ENCODE measurements around the gene GABRR2. TPM values are rescaled to one million over a fixed set of nuclear protein-coding genes. Genes with fewer than 3 reads are reported as not detected.

Gene GABRR2
- total RNA-seq, 1 donor, result 0.09 TPM

DNA sequence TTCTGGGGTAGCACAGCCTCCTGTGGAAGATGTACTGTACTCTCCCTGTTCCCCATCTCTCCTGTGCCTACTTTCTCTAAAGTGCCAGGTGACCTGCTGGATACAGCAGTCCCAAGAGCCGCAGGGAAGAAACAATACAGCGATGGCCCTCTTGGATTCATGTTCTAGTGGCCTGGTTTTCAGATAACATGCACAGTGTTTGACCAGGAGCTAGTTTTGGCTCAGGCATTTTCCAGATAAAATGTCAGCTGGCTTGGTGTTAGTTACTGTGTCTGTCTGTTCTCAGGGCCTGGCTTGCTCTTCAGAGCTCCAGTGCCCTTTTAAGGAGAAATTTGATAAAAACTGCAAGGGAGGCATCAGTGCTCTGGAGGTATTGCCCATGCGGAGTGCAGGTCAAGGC is 41.3 kb downstream of the GABRR2 start:
- TF ChIP-seq, protein P1, sequence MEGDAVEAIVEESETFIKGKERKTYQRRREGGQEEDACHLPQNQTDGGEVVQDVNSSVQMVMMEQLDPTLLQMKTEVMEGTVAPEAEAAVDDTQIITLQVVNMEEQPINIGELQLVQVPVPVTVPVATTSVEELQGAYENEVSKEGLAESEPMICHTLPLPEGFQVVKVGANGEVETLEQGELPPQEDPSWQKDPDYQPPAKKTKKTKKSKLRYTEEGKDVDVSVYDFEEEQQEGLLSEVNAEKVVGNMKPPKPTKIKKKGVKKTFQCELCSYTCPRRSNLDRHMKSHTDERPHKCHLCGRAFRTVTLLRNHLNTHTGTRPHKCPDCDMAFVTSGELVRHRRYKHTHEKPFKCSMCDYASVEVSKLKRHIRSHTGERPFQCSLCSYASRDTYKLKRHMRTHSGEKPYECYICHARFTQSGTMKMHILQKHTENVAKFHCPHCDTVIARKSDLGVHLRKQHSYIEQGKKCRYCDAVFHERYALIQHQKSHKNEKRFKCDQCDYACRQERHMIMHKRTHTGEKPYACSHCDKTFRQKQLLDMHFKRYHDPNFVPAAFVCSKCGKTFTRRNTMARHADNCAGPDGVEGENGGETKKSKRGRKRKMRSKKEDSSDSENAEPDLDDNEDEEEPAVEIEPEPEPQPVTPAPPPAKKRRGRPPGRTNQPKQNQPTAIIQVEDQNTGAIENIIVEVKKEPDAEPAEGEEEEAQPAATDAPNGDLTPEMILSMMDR (IDR thresholded peaks at IDR 0.05; ENCODE audit: insufficient read depth, low read length), result no peak
- DNase-seq (ENCODE audit: low read depth), result no peak
- no peak overlapping the region for H3K4me3 ChIP-seq (ENCODE audit: low read depth, low read length)

DNA sequence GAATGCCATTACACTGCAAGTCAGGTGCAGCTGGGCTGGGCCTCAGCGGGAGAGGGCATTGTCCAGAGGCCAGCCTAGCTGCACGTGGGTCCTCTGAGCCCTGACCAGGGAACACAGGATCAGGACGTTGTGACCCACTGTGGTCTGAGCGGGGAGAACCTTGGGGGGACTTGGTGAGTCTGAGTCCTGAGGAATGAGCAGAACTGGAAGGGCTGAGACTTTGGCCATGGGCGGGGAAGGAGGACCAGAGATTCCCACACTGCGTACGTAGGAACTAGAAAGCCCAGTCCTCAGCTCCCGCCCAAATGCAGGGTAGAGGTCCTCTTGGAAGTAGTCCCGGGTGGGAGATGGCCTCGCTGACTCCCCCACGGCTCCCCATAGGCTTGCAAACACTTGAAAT is 42.5 kb downstream of the GABRR2 start:
- DNase-seq (ENCODE audit: low read depth), result no peak
- TF ChIP-seq, protein P1 (IDR thresholded peaks at IDR 0.05; ENCODE audit: insufficient read depth, low read length), result no peak
- no peak overlapping the region for H3K4me3 ChIP-seq (ENCODE audit: low read depth, low read length)

DNA sequence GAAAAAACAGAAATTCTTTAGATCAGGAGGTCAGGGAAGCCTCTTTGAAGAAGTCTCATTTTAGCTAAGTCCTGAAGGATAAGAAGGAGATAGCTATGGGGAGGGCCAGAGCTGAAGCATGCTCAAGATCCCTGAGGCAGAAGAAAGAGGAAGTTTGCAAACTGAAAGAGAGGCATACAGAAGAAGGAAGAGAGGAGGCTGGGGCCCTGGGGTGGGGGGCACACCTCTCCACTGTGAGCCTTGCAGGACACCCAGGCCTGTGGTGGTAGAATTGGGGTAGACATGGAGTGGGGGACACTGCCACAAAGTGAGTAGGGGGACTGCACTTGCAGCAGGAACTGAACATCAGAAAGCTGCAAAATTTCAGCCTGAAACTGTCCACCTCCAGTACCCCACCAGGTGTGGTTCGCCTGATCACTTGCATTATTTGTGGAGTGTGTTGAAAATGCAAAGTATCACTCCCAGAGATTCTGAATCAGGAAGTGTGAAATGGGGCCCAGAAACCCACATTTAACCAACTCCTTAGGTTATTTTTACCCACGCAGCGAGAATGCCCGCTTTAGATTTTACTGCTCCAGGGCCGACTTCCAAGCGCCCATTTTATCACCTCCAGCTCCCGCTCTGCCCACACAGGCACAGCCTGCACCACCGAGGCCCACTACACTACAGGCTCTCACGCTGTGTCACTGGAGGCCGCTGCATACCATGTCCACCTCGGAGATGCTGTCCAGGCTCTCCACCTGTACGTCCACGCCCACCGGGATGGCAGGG is 44.0 kb downstream of the GABRR2 start:
- no peak overlapping the region for H3K4me3 ChIP-seq (ENCODE audit: low read depth, low read length)
- TF ChIP-seq, protein P1 (IDR thresholded peaks at IDR 0.05; ENCODE audit: insufficient read depth, low read length), result no peak
- no peak for DNase-seq (ENCODE audit: low read depth)

DNA sequence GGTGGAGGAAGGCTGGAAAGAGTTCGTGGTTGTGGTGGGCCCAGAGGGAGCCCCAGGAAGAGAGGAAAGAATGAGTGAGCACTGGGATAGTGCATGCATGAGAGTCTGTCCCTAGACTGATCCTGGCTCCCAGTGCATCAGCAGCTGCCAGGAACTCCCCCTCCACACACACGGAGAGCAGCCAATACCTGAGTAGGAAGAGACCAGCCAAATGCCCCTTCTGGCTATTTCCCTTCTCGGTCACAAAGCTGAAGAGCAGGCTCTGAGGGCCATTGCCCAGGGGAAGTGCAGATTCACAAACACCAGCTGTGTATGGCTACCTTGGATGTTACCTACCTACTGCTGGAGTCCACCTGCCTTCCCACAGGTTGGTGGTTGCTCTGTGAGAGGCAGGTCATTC is 45.1 kb downstream of the GABRR2 start:
- DNase-seq (ENCODE audit: low read depth), result no peak
- H3K4me3 ChIP-seq (ENCODE audit: low read depth, low read length), result no peak overlapping the region
- TF ChIP-seq, protein P1 (IDR thresholded peaks at IDR 0.05; ENCODE audit: insufficient read depth, low read length), result no peak

DNA sequence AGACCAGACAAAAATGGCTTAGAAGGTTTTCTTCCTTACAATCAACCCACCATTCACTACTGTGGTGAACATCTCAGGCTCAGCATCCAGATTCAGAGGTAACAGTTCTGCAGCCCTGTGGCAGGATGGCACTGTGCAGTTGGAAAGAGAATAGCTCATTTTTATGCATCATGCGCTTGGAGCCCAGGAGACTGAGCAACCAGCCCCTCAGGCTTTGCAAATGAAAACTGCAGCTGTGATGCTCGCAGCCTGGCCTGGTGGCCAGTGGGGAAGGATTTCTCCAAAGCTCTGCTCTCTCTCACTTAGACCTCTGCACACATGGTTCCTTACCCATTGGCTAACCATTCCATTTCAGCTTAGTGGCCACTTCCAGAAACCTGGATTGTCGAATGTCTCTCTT is 45.8 kb downstream of the GABRR2 start:
- TF ChIP-seq, protein P1 (IDR thresholded peaks at IDR 0.05; ENCODE audit: insufficient read depth, low read length), result no peak
- H3K4me3 ChIP-seq (ENCODE audit: low read depth, low read length), result no peak overlapping the region
- DNase-seq (ENCODE audit: low read depth), result no peak

DNA sequence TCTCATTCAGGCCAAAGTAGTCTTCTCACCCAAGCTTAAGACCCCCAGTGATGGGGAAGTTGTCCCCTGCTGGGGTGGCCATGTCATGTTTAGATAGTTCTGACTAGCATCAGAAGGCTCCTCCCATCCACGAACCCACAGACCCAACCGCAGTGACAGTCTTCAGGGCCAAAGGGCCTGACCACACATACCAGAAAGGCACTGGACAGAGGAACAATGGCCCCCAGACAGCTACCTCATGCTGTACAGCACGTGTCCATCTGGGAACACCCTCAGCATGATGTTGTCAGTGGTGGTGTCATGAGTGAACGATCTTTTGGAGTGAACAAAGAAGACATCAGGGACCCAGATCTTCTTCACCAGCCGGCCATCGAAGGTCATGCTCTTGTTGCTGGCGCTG is 46.3 kb downstream of the GABRR2 start:
- TF ChIP-seq, protein P1 (IDR thresholded peaks at IDR 0.05; ENCODE audit: insufficient read depth, low read length), result no peak
- DNase-seq (ENCODE audit: low read depth), result no peak
- H3K4me3 ChIP-seq (ENCODE audit: low read depth, low read length), result no peak overlapping the region

DNA sequence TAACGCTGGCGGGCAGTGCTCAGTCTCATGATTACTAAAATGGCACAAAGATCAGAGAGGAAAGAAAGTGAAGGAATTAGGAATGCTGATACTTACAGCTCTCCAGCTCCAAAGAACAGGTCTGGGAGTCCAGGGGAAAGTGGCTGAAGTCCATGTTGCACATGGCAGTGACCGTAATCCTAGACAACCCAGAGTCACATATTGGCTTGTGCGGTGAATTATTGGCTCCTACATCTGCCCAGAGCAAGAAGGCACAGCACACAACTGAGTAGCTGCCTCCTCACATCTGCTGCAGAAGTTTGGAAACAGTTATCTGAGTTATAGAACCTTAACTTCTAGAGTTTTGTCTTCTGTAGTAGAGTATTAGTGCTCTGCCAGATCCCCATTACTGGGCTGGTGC is 47.2 kb downstream of the GABRR2 start:
- TF ChIP-seq, protein P1 (IDR thresholded peaks at IDR 0.05; ENCODE audit: insufficient read depth, low read length), result no peak
- H3K4me3 ChIP-seq (ENCODE audit: low read depth, low read length), result no peak overlapping the region
- no peak for DNase-seq (ENCODE audit: low read depth)

Measured in fibroblast of the aortic adventitia (primary cell).